ENCODE results near the gene TSPAN16. TPM values are rescaled to one million over a fixed set of nuclear protein-coding genes. Genes with fewer than 3 reads are reported as not detected.
"Not testable (repeated sequence)": the region's sequence is repeated elsewhere in the genome, so short reads cannot be mapped to it uniquely, and the experiment has no call there.

The TSPAN16 gene
- total RNA-seq, 3 donors from 2014 or later: not detected

- TF ChIP-seq CTCF (IDR thresholded peaks at IDR 0.05): no peak
- H3K9me3 ChIP-seq: no peaks in the 10 kb centered on the region
- no peaks in the 10 kb centered on the region for H3K36me3 ChIP-seq (ENCODE audit: low read depth)
- no peak for ATAC-seq
- no peak for DNase-seq
- H3K4me1 ChIP-seq (ENCODE audit: low read depth): peaks cover 11% of the 10 kb centered on the region
- intact Hi-C loops (cut with DNase I, micrococcal nuclease): loop anchor here in 1 of 2 donors (10.0 kb wide), 1 partner anchor 149 kb away; no protein-coding TSS in a partner anchor
- H3K4me3 ChIP-seq: no peak overlapping the region
Measured at GRCh38 chr19:11296264-11296663, 304 bp downstream of the TSPAN16 start.

GRCh38 chr19:11299946-11300810, 4.2 kb downstream of the TSPAN16 start:
- peaks cover 5% of the 10 kb centered on the region for H3K4me1 ChIP-seq (ENCODE audit: low read depth)
- no peak for ATAC-seq
- H3K36me3 ChIP-seq (ENCODE audit: low read depth): no peaks in the 10 kb centered on the region
- DNase-seq: no peak
- H3K9me3 ChIP-seq: no peaks in the 10 kb centered on the region
- H3K4me3 ChIP-seq: no peak overlapping the region
- no peak for TF ChIP-seq CTCF (IDR thresholded peaks at IDR 0.05)
- intact Hi-C loops (cut with DNase I, micrococcal nuclease): loop anchor here in 1 of 2 donors (10.0 kb wide), 1 partner anchor 145 kb away; no protein-coding TSS in a partner anchor

DNA sequence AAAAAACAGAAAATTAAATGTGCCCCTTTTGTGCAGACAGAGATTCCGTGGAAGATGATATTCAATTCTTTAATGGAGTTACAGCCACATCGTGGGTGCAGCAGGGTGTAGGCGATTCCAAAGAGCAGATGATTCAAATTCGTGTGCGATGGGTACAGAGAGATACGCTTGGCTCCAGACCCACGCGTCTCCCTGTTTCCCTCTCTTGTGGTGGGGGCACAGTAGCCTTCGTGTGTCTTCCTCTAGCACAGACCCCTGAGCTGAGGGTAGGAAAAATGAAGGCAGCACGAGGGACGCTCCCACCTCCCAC, 4.8 kb downstream of the TSPAN16 start:
- no peak for ATAC-seq
- no peak for TF ChIP-seq CTCF (IDR thresholded peaks at IDR 0.05)
- intact Hi-C loops (cut with DNase I, micrococcal nuclease): no loop called here

GRCh38 chr19:11304936-11305335, 9.0 kb downstream of the TSPAN16 start:
- H3K4me1 ChIP-seq (ENCODE audit: low read depth): no peaks in the 10 kb centered on the region
- H3K4me3 ChIP-seq: no peak overlapping the region
- no peaks in the 10 kb centered on the region for H3K36me3 ChIP-seq (ENCODE audit: low read depth)
- no peak for ATAC-seq
- no peak for DNase-seq
- H3K9me3 ChIP-seq: no peaks in the 10 kb centered on the region
- intact Hi-C loops (cut with DNase I, micrococcal nuclease): no loop called here
- TF ChIP-seq CTCF (IDR thresholded peaks at IDR 0.05): no peak

More for the DNA sequence above, 4.8 kb downstream of the TSPAN16 start:
- H3K36me3 ChIP-seq (ENCODE audit: low read depth): no peaks in the 10 kb centered on the region
- DNase-seq: no peak
- H3K9me3 ChIP-seq: no peaks in the 10 kb centered on the region
- H3K4me3 ChIP-seq: no peak overlapping the region
- H3K4me1 ChIP-seq (ENCODE audit: low read depth): peaks cover 5% of the 10 kb centered on the region

DNA sequence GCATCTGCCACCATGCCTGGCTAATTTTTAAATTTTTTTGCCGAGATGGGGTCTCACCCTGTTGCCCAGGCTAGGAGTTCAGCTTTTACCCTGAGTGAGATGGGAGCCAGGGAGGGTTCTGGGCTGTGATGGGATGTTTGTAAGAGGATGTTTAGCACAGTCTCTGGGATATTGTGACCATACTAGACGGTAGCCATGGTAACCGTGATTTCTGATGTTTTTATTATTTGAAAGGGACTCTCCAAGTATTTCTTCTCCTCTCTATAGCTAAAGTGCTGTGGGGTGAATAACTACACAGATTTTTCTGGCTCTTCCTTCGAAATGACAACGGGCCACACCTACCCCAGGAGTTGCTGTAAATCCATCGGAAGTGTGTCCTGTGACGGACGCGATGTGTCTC, 10.4 kb downstream of the TSPAN16 start:
- ATAC-seq (no peak), DNase-seq (peak in 1 of 3 donors; percentile 8)
- no peaks in the 10 kb centered on the region for H3K9me3 ChIP-seq
- no peak overlapping the region for H3K4me3 ChIP-seq
- no peak for TF ChIP-seq CTCF (IDR thresholded peaks at IDR 0.05)
- no peaks in the 10 kb centered on the region for H3K4me1 ChIP-seq (ENCODE audit: low read depth)
- no peaks in the 10 kb centered on the region for H3K36me3 ChIP-seq (ENCODE audit: low read depth)
- intact Hi-C loops (cut with DNase I, micrococcal nuclease): no loop called here

- intact Hi-C loops (cut with DNase I, micrococcal nuclease); H3K4me3 ChIP-seq; ATAC-seq; H3K9me3 ChIP-seq; H3K36me3 ChIP-seq (ENCODE audit: low read depth): not testable (repeated sequence)
- peaks cover 19% of the 10 kb centered on the region for H3K4me1 ChIP-seq (ENCODE audit: low read depth)
- DNase-seq: peak in 1 of 3 donors; percentile 17
Measured at GRCh38 chr19:11320278-11320995, 24.5 kb downstream of the TSPAN16 start.

Measured in mucosa of descending colon (tissue), 3 donors.